CD4-positive, alpha-beta T cell treated with Interleukin-10 for 1 hour (primary cell): ENCODE measurements around the gene PPY.
"Not testable (repeated sequence)": the region's sequence is repeated elsewhere in the genome, so short reads cannot be mapped to it uniquely, and the experiment has no call there.

ENCODE experiments used
- DNase-seq: peaks from one replicate; pipeline ENCODE4 v3.0.0-alpha.2; 2020

PPY gene

GRCh38 chr17:43901861-43902589 lies 40.3 kb downstream of the PPY start:
- DNase-seq, result no peak

GRCh38 chr17:43900858-43901754 lies 41.2 kb downstream of the PPY start:
- no peak for DNase-seq

DNA sequence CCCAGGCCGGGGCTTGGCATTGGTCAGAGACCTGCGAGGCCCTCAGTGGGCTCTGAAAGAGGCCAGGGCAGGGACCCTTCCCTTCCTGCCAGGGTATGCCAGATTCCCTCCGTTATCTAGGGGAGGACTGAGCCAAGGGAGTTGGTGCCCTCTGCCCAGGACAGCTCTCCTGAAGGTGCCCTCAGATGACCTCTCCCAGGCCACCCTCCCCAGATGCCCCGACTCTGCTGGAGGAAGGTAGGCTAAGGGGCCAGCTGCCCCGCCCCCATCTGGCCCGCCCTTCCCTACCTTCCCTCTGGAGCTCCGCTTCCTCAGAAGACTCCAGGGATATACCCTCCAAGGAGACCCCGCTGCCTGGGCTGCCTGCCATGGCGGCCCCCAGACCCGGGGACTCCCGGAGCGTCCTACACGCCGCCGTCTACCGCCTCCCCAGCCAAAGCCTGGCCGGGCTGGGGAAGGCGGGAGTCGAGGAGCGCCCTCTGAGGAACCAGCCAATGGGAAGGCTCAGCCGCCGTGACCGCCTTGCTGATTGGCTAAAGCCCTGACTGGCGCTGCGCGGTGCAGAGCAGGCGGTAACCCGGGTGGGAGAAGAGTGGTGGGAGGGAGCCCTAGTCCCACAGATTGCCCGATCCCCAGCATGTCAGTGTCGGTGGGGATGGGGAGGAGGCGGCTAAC lies 42.0 kb downstream of the PPY start:
- DNase-seq, result peak; percentile 84

DNA sequence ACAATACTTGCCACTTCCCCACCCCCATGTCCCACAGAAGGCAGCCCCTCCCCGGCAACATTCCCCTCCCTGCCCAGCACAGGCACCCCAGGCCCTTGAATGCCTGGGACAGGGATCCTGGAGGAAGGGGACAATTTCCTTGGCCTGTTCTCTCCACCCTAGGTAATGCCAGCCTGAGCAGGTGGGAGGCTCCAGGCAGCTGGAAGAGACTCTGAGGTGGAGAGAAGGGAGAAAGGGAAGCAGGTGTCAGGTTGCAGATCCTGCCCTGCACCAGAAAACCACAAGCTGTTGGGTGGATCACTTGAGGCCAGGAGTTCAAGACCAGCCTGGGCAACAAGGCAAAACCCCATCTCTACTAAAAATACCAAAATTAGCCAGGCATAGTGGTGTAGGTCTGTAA lies 43.8 kb downstream of the PPY start:
- no peak for DNase-seq

DNA sequence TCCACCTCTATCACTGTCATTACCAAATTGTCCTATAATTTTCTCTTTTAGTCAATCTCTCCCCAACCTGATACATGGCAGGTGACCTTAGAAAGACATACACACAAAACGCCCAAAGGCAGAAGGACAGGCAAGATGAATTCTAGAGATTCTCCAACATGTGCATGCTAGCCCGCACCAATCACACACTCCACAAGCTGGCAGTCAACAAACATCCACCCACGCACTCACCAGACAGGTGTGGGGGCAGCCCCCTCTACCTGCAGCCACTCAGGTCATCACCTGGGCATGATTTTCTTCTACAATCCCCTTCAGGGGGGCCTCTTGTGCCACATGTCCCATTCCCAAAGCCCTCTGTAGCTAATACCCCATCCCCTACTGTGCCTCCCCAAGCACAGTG lies 44.4 kb downstream of the PPY start:
- DNase-seq, result no peak

DNA sequence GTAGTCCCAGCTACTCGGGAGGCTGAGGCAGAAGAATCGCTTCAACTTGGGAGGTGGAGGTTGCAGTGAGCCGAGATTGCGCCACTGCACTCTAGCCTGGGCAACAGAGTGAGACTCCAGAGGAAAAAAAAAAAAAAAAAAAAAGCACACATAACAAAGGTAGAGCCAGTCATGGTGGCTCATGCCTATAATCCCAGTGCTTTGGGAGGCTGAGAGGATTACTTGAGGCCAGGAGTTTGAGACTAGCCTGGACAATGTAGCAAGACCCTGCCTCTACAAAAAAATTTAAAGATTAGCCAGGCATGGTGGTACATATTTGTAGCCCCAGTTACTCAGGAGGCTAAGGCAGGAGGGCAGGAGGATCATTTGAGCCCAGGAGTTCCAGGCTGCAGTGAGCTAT lies 47.8 kb downstream of the PPY start:
- DNase-seq, result not testable (repeated sequence)

GRCh38 chr17:43892647-43892952 lies 49.7 kb downstream of the PPY start:
- no peak for DNase-seq

DNA sequence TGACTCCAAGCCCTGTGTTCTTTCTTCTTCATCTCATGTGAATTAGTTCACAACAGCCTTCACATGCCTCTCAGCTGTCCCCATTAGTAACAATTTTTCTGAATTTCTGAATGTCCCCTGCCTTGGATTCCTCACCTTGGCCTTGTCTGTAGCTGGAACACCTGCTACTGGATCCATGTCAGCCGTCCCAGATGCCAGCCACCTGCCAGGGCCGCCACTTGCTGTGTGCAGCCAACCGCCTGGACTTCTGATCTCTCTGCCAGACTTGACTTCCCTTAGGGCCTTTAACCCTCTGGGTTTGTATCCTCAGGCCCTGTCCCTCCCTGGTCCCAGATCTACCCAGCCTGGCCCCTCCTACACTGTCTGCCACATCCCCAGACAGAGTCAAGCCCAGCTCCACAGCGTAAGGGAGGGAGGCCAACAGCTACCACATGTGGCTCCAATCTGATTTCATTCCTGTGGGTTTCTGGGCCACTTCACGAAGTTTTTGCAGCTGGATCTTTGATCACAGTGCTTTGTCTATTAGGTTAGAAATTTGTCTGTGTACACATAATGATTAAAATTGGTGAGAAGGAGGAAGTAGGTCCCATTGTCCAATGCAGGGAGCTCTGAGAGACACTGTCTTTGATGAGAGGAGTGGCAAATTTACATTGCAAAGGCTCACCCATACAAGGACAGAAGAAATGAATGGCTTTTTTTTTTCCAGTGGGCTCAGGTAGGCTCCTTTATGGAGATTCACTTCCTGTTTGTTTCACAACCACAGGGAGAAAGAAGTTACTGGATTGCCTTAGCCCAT lies 50.2 kb downstream of the PPY start:
- no peak for DNase-seq
